Stimulated activated CD4-positive, alpha-beta T cell treated with anti-CD3 and anti-CD28 coated beads, Interleukin-15, amount 100 ng/mL, for 1 hour (primary cell): Measurements from ENCODE around the gene MYRF.
A peak's percentile ranks its signal among the peaks of the same experiment; 100 is the strongest.

ENCODE experiments used
- DNase-seq, 2 donors: peaks; one replicate each; pipeline ENCODE4 v3.0.0-alpha.2; 2020; ENCODE audit warnings: low read depth in 1 of 2, low spot score in 1 of 2

MYRF gene

GRCh38 chr11:61793083-61793828, 40.8 kb downstream of the MYRF start:
- no peak for DNase-seq

GRCh38 chr11:61793829-61794204, 41.4 kb downstream of the MYRF start:
- DNase-seq = no peak

- DNase-seq = no peak
Measured at GRCh38 chr11:61794579-61794978, 42.1 kb downstream of the MYRF start.

GRCh38 chr11:61795459-61795858, 43.0 kb downstream of the MYRF start:
- no peak for DNase-seq

GRCh38 chr11:61795876-61796526, 43.6 kb downstream of the MYRF start:
- DNase-seq = no peak

- peak; percentile 36 to 43 for DNase-seq
Measured at GRCh38 chr11:61797263-61797944, 45.0 kb downstream of the MYRF start.

- DNase-seq = no peak
Measured at GRCh38 chr11:61799665-61800284, 47.3 kb downstream of the MYRF start.

- DNase-seq = no peak
Measured at GRCh38 chr11:61800331-61801281, 48.2 kb downstream of the MYRF start.

- DNase-seq = no peak
Measured at GRCh38 chr11:61802605-61803004, 50.2 kb downstream of the MYRF start.

- DNase-seq = no peak
Measured at GRCh38 chr11:61803889-61804647, 51.6 kb downstream of the MYRF start.

- no peak for DNase-seq
Measured at GRCh38 chr11:61805146-61805545, 52.7 kb downstream of the MYRF start.

- DNase-seq = no peak
Measured at GRCh38 chr11:61806785-61807184, 54.3 kb downstream of the MYRF start.

GRCh38 chr11:61810671-61811175, 58.3 kb downstream of the MYRF start:
- DNase-seq = no peak

GRCh38 chr11:61811831-61812230, 59.4 kb downstream of the MYRF start:
- no peak for DNase-seq

GRCh38 chr11:61812736-61813411, 60.4 kb downstream of the MYRF start:
- no peak for DNase-seq

- no peak for DNase-seq
Measured at GRCh38 chr11:61814247-61814957, 62.0 kb downstream of the MYRF start.

GRCh38 chr11:61814958-61815789, 62.7 kb downstream of the MYRF start:
- no peak for DNase-seq
